UCSD-AML1 (cell line): ENCODE results near the gene GAGE10.
"Not testable (repeated sequence)": the region's sequence is repeated elsewhere in the genome, so short reads cannot be mapped to it uniquely, and the experiment has no call there.

ENCODE experiments used
- DNase-seq: peaks from one replicate; lab custom pipeline; 2025; ENCODE audit not compliant: unreplicated experiment; lab: John Stamatoyannopoulos, UW

The GAGE10 gene

GRCh38 chrX:49276207-49276606, 27.2 kb upstream of the GAGE10 start:
- DNase-seq: no peak

- DNase-seq: no peak
Measured at GRCh38 chrX:49276671-49277534, 26.5 kb upstream of the GAGE10 start.

GRCh38 chrX:49277535-49277830, 26.0 kb upstream of the GAGE10 start:
- DNase-seq: no peak

- no peak for DNase-seq
Measured at GRCh38 chrX:49278081-49278480, 25.4 kb upstream of the GAGE10 start.

GRCh38 chrX:49282647-49283011, 20.8 kb upstream of the GAGE10 start:
- no peak for DNase-seq

- DNase-seq: no peak
Measured at GRCh38 chrX:49284212-49284611, 19.2 kb upstream of the GAGE10 start.

GRCh38 chrX:49286136-49286535, 17.3 kb upstream of the GAGE10 start:
- DNase-seq: no peak

- no peak for DNase-seq
Measured at GRCh38 chrX:49286581-49286980, 16.9 kb upstream of the GAGE10 start.

GRCh38 chrX:49287665-49288064, 15.8 kb upstream of the GAGE10 start:
- DNase-seq: no peak

- no peak for DNase-seq
Measured at GRCh38 chrX:49290215-49290614, 13.2 kb upstream of the GAGE10 start.

GRCh38 chrX:49291615-49292337, 11.7 kb upstream of the GAGE10 start:
- DNase-seq: peak; percentile 63

- no peak for DNase-seq
Measured at GRCh38 chrX:49292400-49293362, 10.8 kb upstream of the GAGE10 start.

- DNase-seq: not testable (repeated sequence)
Measured at GRCh38 chrX:49299293-49299692, 4.2 kb upstream of the GAGE10 start.

- DNase-seq: no peak
Measured at GRCh38 chrX:49300703-49301102, 2.7 kb upstream of the GAGE10 start.

- DNase-seq: not testable (repeated sequence)
Measured at GRCh38 chrX:49307775-49308174, 4.3 kb downstream of the GAGE10 start.

- peak; percentile 16 for DNase-seq
Measured at GRCh38 chrX:49308604-49309269, 5.3 kb downstream of the GAGE10 start.

GRCh38 chrX:49309401-49309981, 6.0 kb downstream of the GAGE10 start:
- DNase-seq: no peak

GRCh38 chrX:49310371-49310770, 6.9 kb downstream of the GAGE10 start:
- no peak for DNase-seq

GRCh38 chrX:49312176-49312575, 8.7 kb downstream of the GAGE10 start:
- no peak for DNase-seq

GRCh38 chrX:49316085-49316484, 12.6 kb downstream of the GAGE10 start:
- no peak for DNase-seq
